Stimulated activated CD4-positive, alpha-beta T cell treated with anti-CD3 and anti-CD28 coated beads, Interleukin-15, amount 100 ng/mL, for 24 hours (primary cell): ENCODE results near the gene ENTPD6.

Experiments
- DNase-seq: peaks from one replicate; pipeline ENCODE4 v3.0.0-alpha.2; 2020

The ENTPD6 gene

DNA sequence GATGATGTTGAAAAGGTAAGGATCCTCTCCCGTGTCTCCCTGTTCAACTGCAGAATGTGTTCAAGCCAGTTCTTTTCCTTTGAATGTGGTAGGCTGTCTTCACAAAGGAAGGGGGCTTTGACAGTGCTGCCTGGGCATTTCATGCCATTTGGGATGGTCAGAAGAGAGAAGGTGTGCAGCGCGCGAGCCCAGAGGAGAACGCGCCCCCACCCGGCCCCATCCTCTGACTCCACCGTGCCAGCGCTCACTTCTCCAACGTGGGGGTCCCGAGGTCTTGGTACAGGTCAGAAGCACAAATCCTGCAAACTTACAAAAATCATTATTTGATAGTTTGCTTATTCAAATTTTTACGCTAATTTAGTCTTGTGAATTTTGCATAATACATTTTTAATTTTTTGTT lies 14.4 kb downstream of the ENTPD6 start:
- DNase-seq, result no peak

- DNase-seq, result no peak
Observed at GRCh38 chr20:25211273-25211672, 15.8 kb downstream of the ENTPD6 start.

- no peak for DNase-seq
Observed at GRCh38 chr20:25212242-25212641, 16.7 kb downstream of the ENTPD6 start.

DNA sequence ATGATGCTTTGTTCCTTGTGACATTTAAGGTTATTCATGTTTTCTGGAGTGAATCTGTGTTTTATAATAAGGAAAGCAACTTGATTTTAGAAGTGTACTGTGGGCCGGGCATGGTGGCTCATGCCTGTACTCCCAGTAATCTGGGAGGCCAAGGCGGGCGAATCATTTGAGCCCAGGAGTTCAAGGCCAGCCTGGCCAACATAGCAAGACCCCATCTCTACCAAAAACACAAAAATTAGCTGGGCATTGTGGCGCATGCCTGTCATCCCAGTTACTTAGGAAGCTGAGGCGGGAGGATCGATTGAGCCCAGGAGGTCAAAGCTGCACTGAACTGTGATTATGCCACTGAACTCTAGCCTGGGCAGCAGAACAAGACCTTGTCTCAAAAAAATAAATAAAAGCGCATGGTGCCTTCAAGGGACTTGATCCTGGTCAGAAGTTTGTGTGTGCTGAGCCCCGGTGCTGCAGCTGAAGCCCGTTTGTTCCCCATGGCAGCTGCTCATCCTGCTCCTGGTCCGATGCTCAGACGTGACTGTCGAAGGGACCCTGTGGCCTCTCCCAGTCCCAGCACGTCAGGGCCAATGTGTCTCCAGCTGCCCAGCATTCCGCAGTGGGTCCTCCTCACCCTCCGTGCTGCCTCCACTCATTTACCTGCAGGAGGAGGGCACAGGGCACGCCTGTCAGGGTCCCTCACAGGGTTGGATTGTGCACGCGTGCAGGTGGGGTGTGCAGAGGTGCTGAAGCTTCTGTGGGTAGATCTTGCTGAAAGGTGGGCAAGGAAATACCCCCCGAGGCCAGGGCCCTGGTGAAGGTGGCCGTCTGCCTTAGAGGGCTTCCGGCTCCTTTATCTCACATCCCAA lies 18.3 kb downstream of the ENTPD6 start:
- DNase-seq, result no peak

DNA sequence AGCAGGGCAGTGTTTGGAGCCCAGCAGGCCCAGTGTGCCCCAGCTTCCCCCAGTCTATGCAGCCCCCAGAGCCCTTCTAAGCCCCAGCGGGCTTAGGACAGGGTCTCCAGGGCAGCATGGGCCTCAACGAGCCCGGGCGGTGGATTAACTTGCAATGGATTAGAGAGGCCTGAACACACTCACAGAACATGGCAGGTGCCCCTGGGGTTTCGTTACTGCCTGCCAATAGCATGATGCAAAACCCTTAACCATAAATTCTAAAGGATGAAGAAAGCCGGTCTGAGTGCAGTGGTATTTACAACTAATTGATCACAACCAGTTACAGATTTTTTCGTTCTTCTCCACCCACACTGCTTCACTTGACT lies 18.9 kb downstream of the ENTPD6 start:
- DNase-seq, result no peak

DNA sequence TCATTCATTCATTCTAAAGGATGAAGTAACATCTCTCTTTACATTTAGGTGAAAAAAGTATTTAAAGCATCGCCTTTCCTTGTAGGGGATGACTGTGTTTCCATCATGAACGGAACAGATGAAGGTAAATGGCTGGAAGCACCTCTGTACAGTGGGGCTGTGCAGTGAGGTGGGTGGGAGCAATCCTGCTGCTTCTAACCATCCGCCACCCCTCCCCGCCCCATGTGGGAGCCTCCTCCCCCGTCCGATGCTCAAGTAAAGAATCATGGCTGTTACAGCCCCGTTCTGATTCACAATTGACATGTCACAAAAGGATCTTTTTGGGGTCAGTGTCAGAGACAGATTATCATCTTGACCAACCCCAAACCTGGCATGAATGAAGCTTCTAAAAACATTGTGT lies 19.3 kb downstream of the ENTPD6 start:
- DNase-seq, result no peak

DNA sequence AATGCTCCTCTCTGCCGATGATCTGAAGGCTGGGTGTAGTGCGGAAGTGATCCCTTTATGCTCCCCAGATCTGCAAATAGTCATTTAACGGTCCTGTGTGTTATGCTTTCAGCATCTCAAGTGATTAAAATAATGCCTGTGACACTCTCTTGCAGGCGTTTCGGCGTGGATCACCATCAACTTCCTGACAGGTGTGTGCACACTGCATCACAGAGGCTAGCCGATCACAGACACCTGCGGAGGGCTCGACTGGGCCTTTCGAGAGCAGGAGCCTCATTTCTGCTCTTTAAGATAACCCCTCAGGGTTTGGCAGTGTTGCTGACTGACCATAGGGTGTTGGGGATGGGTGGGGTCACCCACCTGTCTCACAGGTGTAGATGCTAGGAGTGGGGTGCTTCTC lies 20.0 kb downstream of the ENTPD6 start:
- no peak for DNase-seq

- no peak for DNase-seq
Observed at GRCh38 chr20:25216199-25216945, 20.9 kb downstream of the ENTPD6 start.

DNA sequence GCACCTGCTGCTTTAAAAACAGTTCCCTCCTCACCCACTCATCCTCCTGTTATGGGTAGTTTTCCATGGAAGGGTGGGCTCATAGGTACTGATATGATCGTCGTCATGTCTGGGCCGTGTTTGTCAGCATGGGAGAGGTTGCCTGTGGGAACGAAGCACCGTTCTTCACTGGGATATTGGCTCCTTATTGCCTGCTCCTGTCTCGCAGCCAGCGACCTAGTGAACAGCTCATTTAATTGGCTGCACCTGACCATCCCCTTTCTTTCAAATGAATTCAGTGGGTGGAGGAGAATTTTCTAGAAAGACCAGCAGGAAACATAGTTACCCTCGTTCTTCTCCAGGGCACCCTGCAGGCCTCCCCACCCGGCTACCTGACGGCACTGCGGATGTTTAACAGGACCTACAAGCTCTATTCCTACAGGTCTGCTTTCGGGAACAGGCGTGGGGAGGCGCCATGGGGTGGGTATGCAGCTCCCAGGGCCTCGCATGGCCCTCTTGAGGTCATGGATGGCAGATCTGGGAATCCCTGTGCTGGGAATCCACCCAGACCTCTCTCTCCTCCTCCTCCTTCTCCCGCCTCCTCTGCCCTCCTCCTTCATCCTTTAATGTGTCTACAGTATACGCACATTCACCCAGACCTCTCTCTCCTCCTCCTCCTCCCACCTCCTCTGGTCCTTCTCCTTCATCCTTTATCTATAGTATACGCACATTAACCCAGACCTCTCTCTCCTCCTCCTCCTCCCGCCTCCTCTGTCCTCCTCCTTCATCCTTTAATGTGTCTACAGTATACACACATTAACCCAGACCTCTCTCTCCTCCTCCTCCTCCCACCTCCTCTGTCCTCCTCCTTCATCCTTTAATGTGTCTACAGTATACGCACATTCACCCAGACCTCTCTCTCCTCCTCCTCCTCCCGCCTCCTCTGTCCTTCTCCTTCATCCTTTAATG lies 21.9 kb downstream of the ENTPD6 start:
- DNase-seq, result no peak

- no peak for DNase-seq
Observed at GRCh38 chr20:25218109-25218486, 22.6 kb downstream of the ENTPD6 start.

GRCh38 chr20:25218492-25218891 lies 23.0 kb downstream of the ENTPD6 start:
- DNase-seq, result no peak

GRCh38 chr20:25219365-25219764 lies 23.9 kb downstream of the ENTPD6 start:
- no peak for DNase-seq

- peak; percentile 30 for DNase-seq
Observed at GRCh38 chr20:25220021-25220730, 24.7 kb downstream of the ENTPD6 start.

DNA sequence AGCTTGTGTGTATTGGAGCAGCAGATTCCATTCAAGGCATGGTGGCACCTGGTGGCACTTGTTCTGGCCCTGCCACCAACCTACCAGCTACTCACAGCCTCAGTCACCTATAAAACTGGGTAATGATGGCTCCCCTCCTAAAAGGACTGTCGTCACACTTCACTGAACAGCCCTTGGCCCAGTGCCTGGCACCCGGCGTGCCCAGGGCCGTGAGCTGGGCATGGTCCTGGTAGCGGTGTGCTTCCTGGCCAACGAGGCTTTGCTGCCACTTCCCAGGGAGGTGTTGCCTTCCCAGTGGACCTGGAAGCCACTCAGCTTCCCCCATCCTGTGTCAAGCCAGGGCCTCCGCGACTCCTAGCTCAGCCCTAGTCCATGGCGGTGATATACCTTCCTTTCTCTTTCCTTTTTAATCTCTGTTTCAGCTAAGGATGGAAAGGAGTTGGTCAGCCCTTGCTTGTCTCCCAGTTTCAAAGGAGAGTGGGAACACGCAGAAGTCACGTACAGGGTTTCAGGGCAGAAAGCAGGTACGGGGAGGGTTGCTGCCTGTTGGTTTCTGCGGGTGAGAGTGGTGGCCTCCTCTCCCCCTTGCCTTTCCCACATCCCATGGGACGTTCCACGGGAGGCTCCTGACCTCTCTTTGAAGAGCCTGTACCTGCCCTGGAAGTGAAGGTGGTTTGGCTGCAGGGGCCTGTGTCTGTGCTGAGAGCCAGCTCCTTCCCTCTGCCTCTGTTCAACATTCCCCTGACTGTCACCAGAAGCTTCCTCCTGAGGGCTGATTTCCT lies 25.5 kb downstream of the ENTPD6 start:
- no peak for DNase-seq

GRCh38 chr20:25221592-25222460 lies 26.3 kb downstream of the ENTPD6 start:
- DNase-seq, result no peak

DNA sequence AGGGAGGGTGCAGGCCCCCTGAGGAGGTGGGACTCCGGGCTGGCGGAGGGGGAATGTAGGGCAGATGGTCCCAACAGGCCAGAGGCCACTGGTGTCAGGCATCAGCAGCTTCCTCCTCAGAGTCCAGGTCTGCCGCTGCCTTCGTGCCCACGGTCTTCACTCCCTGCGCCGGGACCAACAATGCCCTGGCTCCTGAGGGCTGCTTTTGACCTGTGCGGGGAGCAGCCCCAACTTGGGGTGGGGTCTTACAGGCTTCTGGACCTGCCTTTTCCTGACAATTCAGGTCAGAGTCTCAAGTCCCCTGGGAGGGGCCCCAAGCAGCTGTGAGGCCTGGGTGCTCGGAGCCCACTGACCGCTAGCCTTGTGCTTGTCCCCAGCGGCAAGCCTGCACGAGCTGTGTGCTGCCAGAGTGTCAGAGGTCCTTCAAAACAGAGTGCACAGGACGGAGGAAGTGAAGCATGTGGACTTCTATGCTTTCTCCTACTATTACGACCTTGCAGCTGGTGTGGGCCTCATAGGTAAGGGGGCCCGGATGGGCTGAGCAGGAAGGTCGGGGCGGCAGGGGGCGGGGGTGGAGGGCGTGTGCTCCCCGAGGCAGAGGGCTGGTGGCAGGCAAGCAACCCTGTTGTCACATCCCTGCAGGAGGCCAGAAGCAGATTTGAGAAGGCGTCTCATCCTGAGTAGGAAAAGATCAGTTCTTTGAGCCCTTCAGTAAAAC lies 27.1 kb downstream of the ENTPD6 start:
- no peak for DNase-seq

DNA sequence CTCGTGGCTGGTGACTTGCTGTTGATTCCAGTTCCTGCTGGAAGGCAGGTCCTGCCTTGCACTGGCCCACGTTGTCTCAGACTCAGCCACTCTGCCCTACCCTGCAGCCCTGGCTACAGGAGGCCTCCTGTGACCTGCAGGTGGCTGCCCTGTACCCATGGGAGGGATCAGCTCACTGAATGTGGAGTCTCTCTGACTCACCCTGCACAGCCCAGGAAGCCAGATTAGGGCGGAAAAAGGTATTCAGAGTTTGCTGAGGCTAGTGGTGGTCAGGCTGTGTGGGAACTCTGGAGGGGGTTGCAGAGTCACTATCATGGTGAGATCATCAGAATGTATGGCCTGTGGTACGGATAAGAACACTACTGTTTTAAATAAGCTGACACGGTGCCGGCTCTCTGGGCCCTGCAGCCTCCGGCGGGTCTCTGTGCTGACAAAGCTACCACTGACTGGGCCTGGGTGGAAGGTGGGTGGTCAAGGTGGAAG lies 27.7 kb downstream of the ENTPD6 start:
- DNase-seq, result peak; percentile 66

- DNase-seq, result no peak
Observed at GRCh38 chr20:25223765-25224720, 28.5 kb downstream of the ENTPD6 start.

DNA sequence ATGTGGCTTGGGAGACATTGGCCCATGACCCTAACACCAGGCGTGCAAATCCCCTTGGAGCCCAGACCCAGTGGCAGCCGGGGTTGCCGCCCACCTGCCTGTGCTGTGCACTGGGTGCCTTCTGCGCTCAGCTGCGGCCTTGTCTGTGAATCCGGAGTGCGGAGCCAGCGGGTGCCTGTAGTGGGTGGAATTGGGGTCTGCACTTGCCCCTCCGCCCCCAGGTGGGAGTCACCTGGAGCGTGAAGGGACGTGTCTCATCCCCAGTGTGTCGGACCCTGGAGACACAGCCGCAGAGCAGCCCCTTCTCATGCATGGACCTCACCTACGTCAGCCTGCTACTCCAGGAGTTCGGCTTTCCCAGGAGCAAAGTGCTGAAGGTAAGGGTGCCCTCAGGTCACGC lies 29.4 kb downstream of the ENTPD6 start:
- DNase-seq, result no peak
